GM12874 (cell line): Measurements from ENCODE around the gene GPATCH1.

Source experiments
- TF ChIP-seq, protein P1 (sequence below): IDR thresholded peaks from 2 replicates; pipeline ENCODE4 v1.5.1; 2011; ENCODE audit warnings: low read depth, mild to moderate bottlenecking, control low read depth, low read length, moderate library complexity; ENCODE audit not compliant: insufficient read depth

GPATCH1 gene, protein sequence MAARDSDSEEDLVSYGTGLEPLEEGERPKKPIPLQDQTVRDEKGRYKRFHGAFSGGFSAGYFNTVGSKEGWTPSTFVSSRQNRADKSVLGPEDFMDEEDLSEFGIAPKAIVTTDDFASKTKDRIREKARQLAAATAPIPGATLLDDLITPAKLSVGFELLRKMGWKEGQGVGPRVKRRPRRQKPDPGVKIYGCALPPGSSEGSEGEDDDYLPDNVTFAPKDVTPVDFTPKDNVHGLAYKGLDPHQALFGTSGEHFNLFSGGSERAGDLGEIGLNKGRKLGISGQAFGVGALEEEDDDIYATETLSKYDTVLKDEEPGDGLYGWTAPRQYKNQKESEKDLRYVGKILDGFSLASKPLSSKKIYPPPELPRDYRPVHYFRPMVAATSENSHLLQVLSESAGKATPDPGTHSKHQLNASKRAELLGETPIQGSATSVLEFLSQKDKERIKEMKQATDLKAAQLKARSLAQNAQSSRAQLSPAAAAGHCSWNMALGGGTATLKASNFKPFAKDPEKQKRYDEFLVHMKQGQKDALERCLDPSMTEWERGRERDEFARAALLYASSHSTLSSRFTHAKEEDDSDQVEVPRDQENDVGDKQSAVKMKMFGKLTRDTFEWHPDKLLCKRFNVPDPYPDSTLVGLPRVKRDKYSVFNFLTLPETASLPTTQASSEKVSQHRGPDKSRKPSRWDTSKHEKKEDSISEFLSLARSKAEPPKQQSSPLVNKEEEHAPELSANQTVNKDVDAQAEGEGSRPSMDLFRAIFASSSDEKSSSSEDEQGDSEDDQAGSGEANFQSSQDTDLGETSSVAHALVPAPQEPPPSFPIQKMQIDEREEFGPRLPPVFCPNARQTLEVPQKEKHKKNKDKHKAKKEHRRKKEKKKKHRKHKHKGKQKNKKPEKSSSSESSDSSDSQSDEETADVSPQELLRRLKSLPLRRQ

GRCh38 chr19:33080761-33081681, at the start of gene GPATCH1:
TSS of gene GPATCH1 (plus strand) at chr19:33081181. CDS start at chr19:33081194, 13 bp downstream.
- TF ChIP-seq, protein P1, sequence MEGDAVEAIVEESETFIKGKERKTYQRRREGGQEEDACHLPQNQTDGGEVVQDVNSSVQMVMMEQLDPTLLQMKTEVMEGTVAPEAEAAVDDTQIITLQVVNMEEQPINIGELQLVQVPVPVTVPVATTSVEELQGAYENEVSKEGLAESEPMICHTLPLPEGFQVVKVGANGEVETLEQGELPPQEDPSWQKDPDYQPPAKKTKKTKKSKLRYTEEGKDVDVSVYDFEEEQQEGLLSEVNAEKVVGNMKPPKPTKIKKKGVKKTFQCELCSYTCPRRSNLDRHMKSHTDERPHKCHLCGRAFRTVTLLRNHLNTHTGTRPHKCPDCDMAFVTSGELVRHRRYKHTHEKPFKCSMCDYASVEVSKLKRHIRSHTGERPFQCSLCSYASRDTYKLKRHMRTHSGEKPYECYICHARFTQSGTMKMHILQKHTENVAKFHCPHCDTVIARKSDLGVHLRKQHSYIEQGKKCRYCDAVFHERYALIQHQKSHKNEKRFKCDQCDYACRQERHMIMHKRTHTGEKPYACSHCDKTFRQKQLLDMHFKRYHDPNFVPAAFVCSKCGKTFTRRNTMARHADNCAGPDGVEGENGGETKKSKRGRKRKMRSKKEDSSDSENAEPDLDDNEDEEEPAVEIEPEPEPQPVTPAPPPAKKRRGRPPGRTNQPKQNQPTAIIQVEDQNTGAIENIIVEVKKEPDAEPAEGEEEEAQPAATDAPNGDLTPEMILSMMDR: no peak

DNA sequence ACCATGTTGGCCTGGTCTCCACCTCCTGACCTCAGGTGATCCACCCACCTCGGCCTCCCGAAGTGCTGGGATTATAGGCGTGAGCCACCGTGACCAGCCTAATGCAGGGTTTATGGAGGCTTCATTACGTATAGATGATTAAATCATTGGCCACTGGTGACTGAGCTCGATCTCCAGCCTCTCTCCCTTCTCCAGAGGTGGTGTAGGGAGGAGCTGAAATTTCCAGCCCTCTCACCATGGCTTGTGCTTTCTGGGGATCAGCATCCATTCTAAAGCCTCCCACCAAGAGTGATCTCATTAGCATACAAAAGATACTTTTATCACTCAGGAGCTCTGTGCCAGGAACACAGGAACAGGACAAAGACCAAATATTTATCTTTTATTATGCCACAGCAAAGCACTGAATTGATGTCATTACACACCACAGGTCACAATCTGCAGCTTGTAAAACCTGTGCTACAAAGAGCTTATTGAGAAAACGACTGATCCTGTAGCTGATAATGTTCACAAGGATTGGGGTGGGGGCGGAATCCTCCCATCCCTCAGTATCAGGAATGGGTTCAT, 48.7 kb upstream of the GPATCH1 start:
- TF ChIP-seq, protein P1: no peak

GRCh38 chr19:33035461-33035860, 45.5 kb upstream of the GPATCH1 start:
- TF ChIP-seq, protein P1: no peak

DNA sequence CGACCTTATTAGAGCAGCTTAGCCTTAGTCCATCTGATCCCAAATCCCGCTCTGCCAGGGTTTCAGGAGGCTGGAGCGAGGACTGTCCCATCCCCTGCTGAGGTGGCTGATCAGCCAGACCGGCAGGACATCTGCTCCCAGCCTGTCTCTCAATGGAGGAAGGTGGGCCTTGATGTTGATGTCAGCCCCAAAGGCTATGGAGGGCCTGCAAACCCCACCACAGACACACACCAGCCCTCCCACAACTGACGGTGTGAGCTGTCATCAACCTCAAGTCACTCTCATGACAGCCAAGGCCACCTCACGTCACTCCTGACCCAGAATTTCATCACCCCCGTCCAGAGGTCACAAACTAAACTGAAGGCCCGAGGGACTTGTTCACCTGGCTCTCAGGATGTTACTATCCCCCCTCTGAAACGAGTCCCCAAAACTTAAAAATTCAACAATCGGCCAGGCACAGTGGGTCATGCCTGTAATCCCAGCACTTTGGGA, 41.8 kb upstream of the GPATCH1 start:
- TF ChIP-seq, protein P1: no peak

- TF ChIP-seq, protein P1: no peak
Observed at GRCh38 chr19:33039815-33040214, 41.2 kb upstream of the GPATCH1 start.

DNA sequence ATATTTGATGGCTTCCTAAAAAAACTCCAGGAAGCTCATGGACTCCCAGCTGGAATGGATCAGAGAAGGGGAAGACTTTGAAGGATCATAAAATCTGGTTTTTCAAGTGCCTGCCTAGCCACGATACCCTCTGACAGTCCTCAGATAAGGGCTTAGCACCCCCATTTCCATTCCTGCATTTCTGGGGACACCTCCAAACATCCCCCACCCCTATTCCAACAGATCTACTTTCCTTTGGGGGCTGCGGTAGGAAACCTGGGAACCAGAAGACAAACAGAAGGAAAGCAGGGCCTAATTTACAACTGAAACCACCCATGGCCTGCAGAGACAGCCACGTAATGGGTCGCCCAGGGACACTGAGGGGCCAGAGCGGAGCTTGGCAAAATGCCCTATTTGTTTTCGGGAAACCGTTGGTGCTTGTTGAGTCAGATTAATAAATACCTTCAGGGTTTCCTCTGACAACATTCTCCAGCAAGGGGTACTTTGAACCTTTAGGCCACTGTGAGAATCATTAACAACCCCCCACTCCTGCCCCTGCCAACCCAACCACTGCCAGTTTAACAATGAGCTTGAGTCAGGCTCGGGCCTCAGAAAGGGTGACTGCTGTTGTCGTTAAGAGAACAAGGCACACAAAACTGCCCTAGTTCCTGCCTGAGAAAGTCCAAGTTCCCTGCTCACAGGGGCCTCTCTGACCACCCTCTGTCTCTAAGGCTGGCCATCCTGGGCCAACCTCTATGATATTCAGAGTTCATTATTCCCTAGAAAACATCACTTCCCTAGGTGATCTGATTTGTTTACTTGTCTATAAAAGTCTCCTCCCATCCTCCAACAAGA, 39.8 kb upstream of the GPATCH1 start:
- TF ChIP-seq, protein P1: no peak
